Measurements from ENCODE around the gene TRANK1.

DNA sequence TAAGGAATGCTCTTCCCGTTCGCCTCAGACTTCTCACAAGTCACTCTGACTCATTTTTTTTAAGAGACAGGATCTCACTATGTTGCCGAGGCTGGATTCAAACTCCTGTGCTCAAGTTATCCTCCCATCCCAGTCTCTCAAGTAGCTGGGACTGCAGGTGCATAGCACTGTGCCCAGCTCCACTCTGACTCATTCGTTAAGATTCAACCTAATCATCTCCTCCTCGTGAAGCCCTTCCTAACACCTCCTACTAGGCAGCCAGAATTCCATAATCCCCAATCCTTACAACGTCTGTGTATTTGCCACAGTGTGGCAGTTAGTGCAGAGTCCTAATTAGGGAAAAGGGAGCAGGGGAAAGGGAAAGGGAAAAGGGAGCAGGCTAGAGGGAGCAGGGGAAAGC, 154.1 kb downstream of the TRANK1 start:
- TF ChIP-seq, protein P1, sequence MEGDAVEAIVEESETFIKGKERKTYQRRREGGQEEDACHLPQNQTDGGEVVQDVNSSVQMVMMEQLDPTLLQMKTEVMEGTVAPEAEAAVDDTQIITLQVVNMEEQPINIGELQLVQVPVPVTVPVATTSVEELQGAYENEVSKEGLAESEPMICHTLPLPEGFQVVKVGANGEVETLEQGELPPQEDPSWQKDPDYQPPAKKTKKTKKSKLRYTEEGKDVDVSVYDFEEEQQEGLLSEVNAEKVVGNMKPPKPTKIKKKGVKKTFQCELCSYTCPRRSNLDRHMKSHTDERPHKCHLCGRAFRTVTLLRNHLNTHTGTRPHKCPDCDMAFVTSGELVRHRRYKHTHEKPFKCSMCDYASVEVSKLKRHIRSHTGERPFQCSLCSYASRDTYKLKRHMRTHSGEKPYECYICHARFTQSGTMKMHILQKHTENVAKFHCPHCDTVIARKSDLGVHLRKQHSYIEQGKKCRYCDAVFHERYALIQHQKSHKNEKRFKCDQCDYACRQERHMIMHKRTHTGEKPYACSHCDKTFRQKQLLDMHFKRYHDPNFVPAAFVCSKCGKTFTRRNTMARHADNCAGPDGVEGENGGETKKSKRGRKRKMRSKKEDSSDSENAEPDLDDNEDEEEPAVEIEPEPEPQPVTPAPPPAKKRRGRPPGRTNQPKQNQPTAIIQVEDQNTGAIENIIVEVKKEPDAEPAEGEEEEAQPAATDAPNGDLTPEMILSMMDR (IDR thresholded peaks at IDR 0.05; ENCODE audit: insufficient read depth, low read length) = no peak
- TF ChIP-seq GABPA (IDR thresholded peaks at IDR 0.05; ENCODE audit: low read depth) (no peak), POLR2AphosphoS5 (IDR thresholded peaks at IDR 0.05; ENCODE audit: low read depth) (no peak)
